Measurements from ENCODE around the gene ZNF850. TPM values are rescaled to one million over a fixed set of nuclear protein-coding genes. Genes with fewer than 3 reads are reported as not detected.

The ZNF850 gene
- total and polyA plus RNA-seq, 2 of the 13 experiments (the other 11 are each of a cell fraction or from before 2014, with no cell fraction given) = 0.78 to 6.6 TPM

GRCh38 chr19:36797786-36798108 is 25.1 kb upstream of the ZNF850 start:
- DNase-seq (ENCODE audit: low spot score) (no peak), ATAC-seq (no peak), FAIRE-seq (no peak)
- Histone ChIP-seq H3K4me1 (ENCODE audit: insufficient read depth, low read length) (no peaks in the 10 kb centered on the region), H3K9ac (ENCODE audit: insufficient read depth, low read depth, low read length) (peak overlapping the region; percentile 15; the same call in 1 of the 2 replicates), H3K36me3 (replicated peaks in 1 of 2; ENCODE audit: control insufficient read depth in 1 of 2, insufficient read depth in 2 of 2, low read length in 2 of 2) (no peaks in the 10 kb centered on the region), H4K20me1 (ENCODE audit: insufficient read depth, low read length) (no peaks in the 10 kb centered on the region), H3K4me3 (replicated peaks in 1 of 3; ENCODE audit: insufficient read depth in 1 of 3, low read depth in 2 of 3, low read length in 3 of 3) (peak overlapping the region; percentile 40 to 65 (median 64); a peak in 4 of 6 replicates), H3K27ac (ENCODE audit: extremely low read length, insufficient read depth, low read length) (no peak overlapping the region), H3K27me3 (ENCODE audit: control insufficient read depth in 1 of 2, insufficient read depth in 2 of 2, low read length in 2 of 2) (no peaks in the 10 kb centered on the region), H3K4me2 (ENCODE audit: low read depth, low read length) (peak overlapping the region; percentile 45), H3K9me3 (ENCODE audit: low read length) (peaks cover 79% of the 10 kb centered on the region), H3K79me2 (ENCODE audit: insufficient read depth, low read length) (no peaks in the 10 kb centered on the region), H2AFZ (ENCODE audit: low read length) (peak overlapping the region; percentile 15)
- in situ Hi-C loops (cut with HindIII; ENCODE audit: extremely low pct_ligation_motif_present, low pct_unique_long_range_greater_than_20kb) = no loop called here
- BruUV-seq (replicated peaks) = TSS peak; percentile 81
- ChIA-PET CTCF (ENCODE audit: low intra/inter-chr PET ratio, low total read pairs) (no interaction called here), POLR2A (no interaction called here)
- WGBS (ENCODE audit: low lambda C conversion rate) = 28% methylated on average over 9 of the region's 9 CpGs
- intact Hi-C loops (cut with micrococcal nuclease; ENCODE audit: unreplicated experiment) = no loop called here
- no peak for TF ChIP-seq PAWR (CRISPR knock-in tag; IDR thresholded peaks at IDR 0.05; ENCODE audit: borderline replicate concordance)
- no peak for TF ChIP-seq JUND (CRISPR knock-in tag; IDR thresholded peaks at IDR 0.05)
- no peak for TF ChIP-seq MXI1 (IDR thresholded peaks at IDR 0.05; ENCODE audit: borderline replicate concordance, low read depth, low read length)
- TF ChIP-seq CCDC6 (CRISPR knock-in tag; IDR thresholded peaks at IDR 0.05) = no peak
- no peak for TF ChIP-seq SMC3 (IDR thresholded peaks at IDR 0.05; ENCODE audit: low read length)
- TF ChIP-seq STAT5B (CRISPR knock-in tag; IDR thresholded peaks at IDR 0.05) = no peak
- no peak for TF ChIP-seq PBX2 (CRISPR knock-in tag; IDR thresholded peaks at IDR 0.05)
- no peak for TF ChIP-seq POLR2AphosphoS5 (IDR thresholded peaks at IDR 0.05; ENCODE audit: low read depth, low read length)
- TF ChIP-seq ZNF282 (IDR thresholded peaks at IDR 0.05; ENCODE audit: partially characterized antibody) = no peak
- no peak for TF ChIP-seq ZNF737 (CRISPR knock-in tag; IDR thresholded peaks at IDR 0.05; ENCODE audit: borderline replicate concordance)
- TF ChIP-seq MAFG (CRISPR knock-in tag; IDR thresholded peaks at IDR 0.05) = no peak
- TF ChIP-seq SP140L (CRISPR knock-in tag; IDR thresholded peaks at IDR 0.05; ENCODE audit: borderline replicate concordance) = no peak
- no peak for TF ChIP-seq GABPA (IDR thresholded peaks at IDR 0.05; ENCODE audit: low read depth, low read length)
- no peak for TF ChIP-seq GABPA (CRISPR knock-in tag; IDR thresholded peaks at IDR 0.05; ENCODE audit: low read depth)
- no peak for TF ChIP-seq SIN3A (IDR thresholded peaks at IDR 0.05; ENCODE audit: borderline replicate concordance, low read depth, low read length)
- no peak for TF ChIP-seq ZKSCAN1 (IDR thresholded peaks at IDR 0.05; ENCODE audit: low read length)
